ENCODE results near the gene ZNF26.
"Not testable (repeated sequence)": the region's sequence is repeated elsewhere in the genome, so short reads cannot be mapped to it uniquely, and the experiment has no call there.

Gene ZNF26

GRCh38 chr12:132951649-132952048 lies 34.5 kb upstream of the ZNF26 start:
- Mint-ChIP-seq H3K4me3 (no peak overlapping the region), H3K36me3 (peaks cover 20% of the 10 kb centered on the region), H3K27me3 (no peaks in the 10 kb centered on the region), H3K9me3 (peaks cover 4% of the 10 kb centered on the region), H3K27ac (no peak overlapping the region), H3K4me1 (peaks cover 27% of the 10 kb centered on the region)
- no peak for ATAC-seq

GRCh38 chr12:132952371-132953162 lies 33.6 kb upstream of the ZNF26 start:
- Mint-ChIP-seq H3K4me1 (peaks cover 33% of the 10 kb centered on the region), H3K36me3 (peaks cover 17% of the 10 kb centered on the region), H3K27me3 (no peaks in the 10 kb centered on the region), H3K4me3 (no peak overlapping the region), H3K27ac (no peak overlapping the region), H3K9me3 (peaks cover 4% of the 10 kb centered on the region)
- ATAC-seq = no peak

- peaks cover 17% of the 10 kb centered on the region for H3K36me3 Mint-ChIP-seq
- no peaks in the 10 kb centered on the region for H3K27me3 Mint-ChIP-seq
- peaks cover 33% of the 10 kb centered on the region for H3K4me1 Mint-ChIP-seq
- ATAC-seq = no peak
- no peak overlapping the region for H3K27ac Mint-ChIP-seq
- H3K9me3 Mint-ChIP-seq = peaks cover 4% of the 10 kb centered on the region
- no peak overlapping the region for H3K4me3 Mint-ChIP-seq
Observed at GRCh38 chr12:132953163-132953425, 33.1 kb upstream of the ZNF26 start.

DNA sequence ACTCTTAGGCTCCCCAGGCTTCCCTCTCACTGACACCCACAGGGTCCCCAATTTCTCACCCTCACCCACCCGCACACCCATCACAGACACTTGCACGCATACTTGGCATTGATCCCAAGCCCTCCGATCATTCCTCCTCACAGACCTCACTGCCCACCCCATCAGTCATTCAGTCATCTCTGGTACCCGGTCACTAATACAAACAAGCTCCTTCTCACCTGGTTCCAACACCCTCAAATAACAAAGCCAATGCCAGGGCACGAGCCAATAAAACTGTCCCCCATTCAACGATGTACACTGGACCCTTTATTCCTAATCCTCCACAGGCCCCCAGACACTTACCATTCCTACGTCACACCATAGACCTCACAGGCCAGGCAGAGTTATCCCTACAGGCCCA lies 32.4 kb upstream of the ZNF26 start:
- H3K4me3 Mint-ChIP-seq = no peak overlapping the region
- no peak for ATAC-seq
- H3K27me3 Mint-ChIP-seq = no peaks in the 10 kb centered on the region
- H3K36me3 Mint-ChIP-seq = peaks cover 17% of the 10 kb centered on the region
- H3K27ac Mint-ChIP-seq = no peak overlapping the region
- H3K9me3 Mint-ChIP-seq = peaks cover 4% of the 10 kb centered on the region
- H3K4me1 Mint-ChIP-seq = peaks cover 33% of the 10 kb centered on the region

DNA sequence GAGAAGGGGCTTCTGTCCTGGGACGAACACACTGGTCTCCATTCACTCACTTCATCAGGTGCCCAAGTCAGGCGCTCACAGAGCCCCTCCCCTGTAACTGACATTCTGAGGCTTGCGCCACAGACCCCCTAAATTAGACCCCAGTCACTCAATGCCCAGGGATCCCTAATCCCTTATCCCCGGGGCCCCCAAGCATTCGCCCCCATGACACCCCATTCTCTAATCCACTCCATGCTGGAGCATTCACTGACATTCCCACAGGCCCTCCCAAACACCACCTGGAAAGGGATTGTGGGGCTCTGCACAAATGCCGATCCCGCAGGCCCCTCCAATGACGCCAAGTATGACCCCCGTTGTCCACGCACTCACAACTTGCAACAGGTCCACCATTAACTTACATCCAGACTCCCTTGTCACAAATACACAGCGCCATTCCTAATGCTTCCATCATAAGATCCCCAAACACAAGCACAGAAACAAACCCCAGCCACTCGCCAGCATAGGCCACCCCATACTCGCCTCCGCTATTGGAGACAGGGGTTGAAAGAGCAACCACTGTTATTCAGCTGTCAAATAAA lies 31.6 kb upstream of the ZNF26 start:
- H3K27ac Mint-ChIP-seq = peak overlapping the region; percentile 96
- peaks cover 4% of the 10 kb centered on the region for H3K9me3 Mint-ChIP-seq
- ATAC-seq = no peak
- H3K4me1 Mint-ChIP-seq = peaks cover 33% of the 10 kb centered on the region
- no peaks in the 10 kb centered on the region for H3K27me3 Mint-ChIP-seq
- H3K4me3 Mint-ChIP-seq = peak overlapping the region; percentile 94
- H3K36me3 Mint-ChIP-seq = peaks cover 20% of the 10 kb centered on the region

GRCh38 chr12:132955094-132956010 lies 30.8 kb upstream of the ZNF26 start:
- Mint-ChIP-seq H3K9me3 (peaks cover 4% of the 10 kb centered on the region), H3K27ac (peak overlapping the region; percentile 96), H3K36me3 (peaks cover 23% of the 10 kb centered on the region), H3K4me3 (peak overlapping the region; percentile 94), H3K4me1 (peaks cover 33% of the 10 kb centered on the region), H3K27me3 (no peaks in the 10 kb centered on the region)
- peak; percentile 84 for ATAC-seq

DNA sequence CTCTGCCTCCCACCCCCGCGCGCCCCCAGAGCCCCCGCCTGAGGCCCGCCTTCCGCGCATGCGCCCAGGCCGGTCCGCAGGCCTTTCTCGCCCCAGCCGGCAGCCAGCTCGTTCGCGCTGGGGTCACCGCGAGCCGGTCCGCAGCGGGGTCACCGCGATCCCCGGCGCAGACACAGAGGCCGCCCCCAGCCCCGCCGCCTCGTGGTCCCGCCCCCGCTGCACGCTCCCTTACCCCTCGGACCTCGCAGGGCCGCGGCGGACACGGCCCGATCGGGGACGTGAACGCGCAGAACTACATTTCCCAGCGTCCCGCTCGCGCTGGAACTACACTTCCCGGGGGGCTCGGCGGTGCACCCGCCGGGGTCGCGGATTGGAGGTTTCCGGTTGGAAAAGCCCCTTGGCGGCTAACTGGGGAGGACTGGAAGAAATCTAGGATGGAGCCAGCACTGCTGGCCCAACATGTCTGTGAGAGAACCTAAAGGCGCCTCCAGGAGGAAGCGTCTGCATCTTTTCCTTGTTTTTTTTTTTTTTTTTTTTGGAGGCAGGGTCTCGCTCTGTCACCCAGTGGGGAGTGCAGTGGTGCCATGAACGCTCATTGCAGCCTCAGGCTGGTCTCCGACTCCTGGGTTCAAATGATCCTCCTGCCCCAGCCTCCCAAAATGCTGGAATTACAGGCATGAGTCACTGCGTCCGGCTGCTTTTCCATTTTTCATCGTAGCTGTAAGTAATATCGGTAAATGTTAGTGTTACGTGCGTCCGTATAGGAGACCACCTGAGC lies 30.0 kb upstream of the ZNF26 start, which contains the start of gene ZNF605:
TSS of gene ZNF605 (minus strand) at position 296 of the 778 bp plus-strand sequence. CDS start 10,671 bp downstream, outside the sequence.
- Mint-ChIP-seq H3K9me3 (peaks cover 4% of the 10 kb centered on the region), H3K27ac (peak within 1 kb of the TSS; percentile 96), H3K36me3 (peaks cover 26% of the 10 kb centered on the region), H3K4me1 (peaks cover 33% of the 10 kb centered on the region), H3K27me3 (no peaks in the 10 kb centered on the region), H3K4me3 (peak within 1 kb of the TSS; percentile 94)
- ATAC-seq = peak; percentile 95

DNA sequence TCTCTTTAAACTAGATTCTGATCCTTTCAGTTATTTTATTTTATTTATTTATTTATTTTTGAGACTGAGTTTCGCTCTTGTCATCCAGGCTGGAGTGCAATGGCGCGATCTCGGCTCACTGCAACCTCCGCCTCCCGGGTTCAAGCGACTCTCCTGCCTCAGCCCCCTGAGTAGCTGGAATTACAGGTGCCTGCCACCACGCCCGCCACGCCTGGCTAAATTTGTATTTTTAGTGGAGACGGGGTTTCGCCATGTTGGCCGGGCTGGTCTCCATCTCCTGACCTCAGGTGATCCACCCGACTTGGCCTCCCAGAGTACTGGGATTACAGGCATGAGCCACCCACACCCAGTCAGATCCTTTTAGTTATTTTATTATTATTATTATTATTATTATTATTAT lies 24.4 kb upstream of the ZNF26 start:
- H3K27me3 Mint-ChIP-seq, H3K4me1 Mint-ChIP-seq, ATAC-seq, H3K27ac Mint-ChIP-seq, H3K4me3 Mint-ChIP-seq: not testable (repeated sequence)
- peaks cover 51% of the 10 kb centered on the region for H3K36me3 Mint-ChIP-seq
- peaks cover 16% of the 10 kb centered on the region for H3K9me3 Mint-ChIP-seq

DNA sequence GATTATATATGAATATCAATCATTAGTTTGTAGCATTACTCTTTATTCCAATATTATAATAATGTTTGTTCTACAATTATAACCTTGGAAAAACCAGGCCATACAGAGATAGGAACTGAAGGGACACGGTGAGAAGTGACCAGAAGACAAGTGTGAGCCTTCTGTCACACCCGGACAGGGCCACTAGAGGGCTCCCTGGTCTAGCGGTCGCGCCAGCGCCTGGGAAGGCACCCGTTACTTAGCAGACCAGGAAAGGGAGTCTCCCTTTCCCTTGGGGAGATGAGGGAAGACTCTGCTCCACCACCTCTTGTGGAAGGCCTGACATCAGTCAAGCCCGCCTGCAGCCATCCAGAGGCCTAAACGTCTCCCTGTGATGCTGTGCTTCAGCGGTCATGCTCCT lies 22.2 kb upstream of the ZNF26 start:
- ATAC-seq, H3K27me3 Mint-ChIP-seq, H3K4me3 Mint-ChIP-seq, H3K27ac Mint-ChIP-seq, H3K4me1 Mint-ChIP-seq: not testable (repeated sequence)
- H3K9me3 Mint-ChIP-seq = peaks cover 17% of the 10 kb centered on the region
- peaks cover 53% of the 10 kb centered on the region for H3K36me3 Mint-ChIP-seq

GRCh38 chr12:132965796-132966195 lies 20.4 kb upstream of the ZNF26 start:
- no peak overlapping the region for H3K27ac Mint-ChIP-seq
- peaks cover 47% of the 10 kb centered on the region for H3K36me3 Mint-ChIP-seq
- no peaks in the 10 kb centered on the region for H3K4me1 Mint-ChIP-seq
- peaks cover 17% of the 10 kb centered on the region for H3K9me3 Mint-ChIP-seq
- no peak overlapping the region for H3K4me3 Mint-ChIP-seq
- no peaks in the 10 kb centered on the region for H3K27me3 Mint-ChIP-seq
- no peak for ATAC-seq

- Mint-ChIP-seq H3K4me1 (no peaks in the 10 kb centered on the region), H3K9me3 (peaks cover 13% of the 10 kb centered on the region), H3K27ac (no peak overlapping the region), H3K27me3 (no peaks in the 10 kb centered on the region), H3K4me3 (no peak overlapping the region), H3K36me3 (peaks cover 37% of the 10 kb centered on the region)
- ATAC-seq = no peak
Observed at GRCh38 chr12:132966676-132967415, 19.3 kb upstream of the ZNF26 start.

GRCh38 chr12:132967736-132968135 lies 18.4 kb upstream of the ZNF26 start:
- Mint-ChIP-seq H3K9me3 (peaks cover 17% of the 10 kb centered on the region), H3K4me3 (no peak overlapping the region), H3K27me3 (no peaks in the 10 kb centered on the region), H3K4me1 (no peaks in the 10 kb centered on the region), H3K27ac (no peak overlapping the region), H3K36me3 (peaks cover 37% of the 10 kb centered on the region)
- no peak for ATAC-seq

- peaks cover 6% of the 10 kb centered on the region for H3K36me3 Mint-ChIP-seq
- ATAC-seq = no peak
- no peak overlapping the region for H3K27ac Mint-ChIP-seq
- no peaks in the 10 kb centered on the region for H3K27me3 Mint-ChIP-seq
- no peaks in the 10 kb centered on the region for H3K4me1 Mint-ChIP-seq
- peaks cover 14% of the 10 kb centered on the region for H3K9me3 Mint-ChIP-seq
- no peak overlapping the region for H3K4me3 Mint-ChIP-seq
Observed at GRCh38 chr12:132972374-132972773, 13.8 kb upstream of the ZNF26 start.

DNA sequence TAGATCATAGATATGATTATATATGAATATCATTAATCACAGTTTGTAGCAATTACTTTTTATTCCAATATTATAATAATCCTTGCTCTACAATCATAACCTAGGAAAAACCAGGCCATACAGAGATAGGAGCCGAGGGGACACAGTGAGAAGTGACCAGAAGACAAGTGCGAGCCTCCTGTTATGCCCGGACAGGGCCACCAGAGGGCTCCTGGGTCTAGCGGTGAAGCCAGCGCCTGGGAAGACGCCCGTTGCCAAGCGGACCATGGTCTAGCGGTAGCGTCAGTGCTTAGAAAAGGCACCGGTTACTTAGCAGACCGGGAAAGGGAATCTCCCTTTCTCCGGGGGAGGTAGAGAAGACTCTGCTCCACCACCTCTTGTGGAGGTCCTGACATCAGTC lies 9.3 kb upstream of the ZNF26 start:
- H3K27me3 Mint-ChIP-seq, ATAC-seq, H3K27ac Mint-ChIP-seq, H3K4me1 Mint-ChIP-seq, H3K36me3 Mint-ChIP-seq, H3K4me3 Mint-ChIP-seq: not testable (repeated sequence)
- peaks cover 21% of the 10 kb centered on the region for H3K9me3 Mint-ChIP-seq
